GM18526 (cell line): ENCODE measurements around the gene ASB13.

Experiments used
- POLR2A ChIP-seq: IDR thresholded peaks from 3 replicates; pipeline ENCODE4 v1.6.1; 2011; ENCODE audit not compliant: insufficient read length; ENCODE audit errors: extremely low read depth

ASB13 gene

DNA sequence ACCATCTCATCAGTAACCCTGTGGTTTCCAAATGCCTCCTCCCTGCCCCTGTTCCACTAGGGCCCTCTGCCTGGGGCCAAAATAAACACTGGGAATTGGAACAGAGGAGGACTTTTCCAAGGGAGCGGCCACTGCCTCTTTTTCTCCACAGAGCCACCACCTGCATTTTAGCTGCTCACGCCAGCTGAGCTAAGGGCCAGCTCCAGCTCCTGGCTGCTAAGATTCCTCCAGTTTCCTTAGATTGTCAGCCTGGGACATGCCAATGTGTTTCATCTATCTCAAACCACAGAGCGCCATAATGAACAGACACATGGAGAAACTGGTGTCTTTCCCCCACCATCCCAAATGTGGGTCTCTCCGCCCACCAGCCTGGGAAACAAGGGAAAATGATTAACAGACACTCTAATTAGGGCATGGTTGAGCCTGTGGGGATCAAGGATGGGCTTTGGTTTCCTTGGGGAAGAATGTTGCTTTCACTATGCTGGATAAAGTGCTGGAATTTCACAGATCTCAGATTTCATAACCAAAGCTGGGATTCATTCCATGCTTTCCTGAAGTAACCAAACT, 52.2 kb downstream of the ASB13 start:
- TF ChIP-seq POLR2A, result no peak

DNA sequence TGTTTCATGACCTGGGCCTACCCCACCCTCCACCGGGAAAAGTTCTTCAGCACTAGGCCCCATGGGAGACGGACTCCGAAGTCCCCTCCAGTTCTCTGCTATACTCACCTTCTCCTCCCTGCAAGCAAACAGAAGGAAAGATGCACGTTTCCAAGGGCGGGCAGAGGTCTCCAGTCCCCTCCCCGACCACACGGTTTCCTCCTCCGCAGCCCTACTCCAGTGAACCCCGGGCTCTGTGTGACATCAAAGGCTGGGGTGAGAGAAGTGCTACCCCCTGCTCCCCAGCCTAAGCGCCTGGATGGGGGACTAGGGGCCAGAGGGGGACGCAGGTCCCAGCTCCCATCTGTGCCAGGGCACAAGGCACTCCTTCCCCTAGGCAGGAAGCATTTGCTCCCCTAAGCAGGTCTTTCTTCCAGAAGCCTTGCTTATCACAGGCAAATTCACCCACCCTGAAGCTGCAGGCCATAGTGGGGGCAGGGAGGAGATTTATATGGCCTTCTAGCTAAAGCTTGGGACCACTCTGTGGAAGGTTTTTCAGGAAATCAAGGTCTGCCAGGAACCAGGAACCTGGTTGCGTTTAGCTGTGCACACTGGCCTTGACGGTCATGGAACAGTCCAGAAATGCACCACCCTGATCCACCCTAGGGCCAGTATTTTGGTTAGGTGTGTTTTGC, 52.8 kb downstream of the ASB13 start:
- TF ChIP-seq POLR2A, result no peak

DNA sequence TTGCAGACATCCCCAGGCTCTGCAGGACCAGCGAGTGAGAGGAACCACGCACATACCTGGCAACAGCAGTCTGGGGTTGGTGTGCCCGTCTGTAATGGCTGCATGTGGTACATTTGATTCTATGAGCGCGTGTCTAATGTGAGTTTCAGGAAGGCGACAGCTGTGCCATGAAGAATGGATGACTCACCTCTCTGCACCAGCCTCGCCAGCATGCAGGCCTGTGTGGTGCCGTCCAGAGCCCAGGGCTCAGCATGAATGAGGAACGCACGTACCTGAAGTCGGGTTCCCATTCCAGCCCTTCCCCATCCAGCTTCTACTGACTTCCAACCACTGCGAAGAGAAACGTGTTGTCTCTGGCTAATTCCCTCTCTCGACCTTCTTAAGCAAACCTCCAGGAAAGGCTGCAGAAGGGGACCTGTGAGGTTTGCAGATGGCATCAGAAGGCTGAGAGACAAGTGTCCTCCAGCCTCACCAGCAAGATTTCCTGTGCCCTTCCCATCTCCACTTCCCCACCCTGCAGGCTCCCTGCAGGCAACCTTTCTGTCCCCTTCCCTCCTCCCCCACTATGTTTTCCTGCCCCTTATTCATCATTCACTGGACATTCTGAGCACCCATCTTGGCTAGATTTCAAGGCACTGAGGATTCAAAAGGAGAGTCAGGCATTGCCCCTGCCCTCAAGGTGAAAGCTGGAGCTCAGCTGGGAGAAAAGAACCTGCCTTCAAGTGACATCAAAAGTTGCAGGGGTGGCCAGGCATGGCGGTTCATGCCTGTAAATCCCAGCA, 54.3 kb downstream of the ASB13 start:
- no peak for TF ChIP-seq POLR2A

DNA sequence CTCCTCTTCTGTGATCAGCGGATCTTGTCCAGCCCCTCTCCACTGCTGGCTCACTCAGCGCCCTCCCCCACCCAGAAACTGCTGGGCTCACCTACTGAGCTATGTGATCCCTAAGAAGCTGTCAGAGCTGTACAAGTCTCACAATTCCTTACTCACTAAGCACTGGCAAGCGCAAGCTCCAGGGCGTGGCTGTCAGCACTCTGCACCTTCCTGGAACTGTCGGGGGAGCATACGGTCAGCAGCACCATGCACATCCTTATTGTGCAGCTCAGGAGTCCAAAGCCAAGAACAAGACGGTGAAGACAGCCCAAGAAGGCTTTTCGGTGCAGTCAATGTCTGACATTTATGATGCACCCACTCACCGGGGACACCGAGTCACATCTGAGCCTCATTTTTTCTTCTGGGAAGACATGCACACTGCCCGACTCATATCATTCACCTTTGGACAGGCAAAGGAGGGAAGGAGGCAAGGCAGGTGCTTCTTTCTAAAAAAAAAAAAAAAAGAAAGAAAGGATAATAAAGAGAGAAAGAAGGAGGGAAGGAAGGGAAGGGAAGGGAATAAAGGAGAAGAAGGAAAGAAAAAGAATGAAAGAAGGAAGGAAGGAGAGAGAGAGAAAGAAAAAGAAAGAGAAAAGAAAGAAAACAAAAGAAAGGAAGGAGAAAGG, 56.3 kb downstream of the ASB13 start:
- no peak for TF ChIP-seq POLR2A

DNA sequence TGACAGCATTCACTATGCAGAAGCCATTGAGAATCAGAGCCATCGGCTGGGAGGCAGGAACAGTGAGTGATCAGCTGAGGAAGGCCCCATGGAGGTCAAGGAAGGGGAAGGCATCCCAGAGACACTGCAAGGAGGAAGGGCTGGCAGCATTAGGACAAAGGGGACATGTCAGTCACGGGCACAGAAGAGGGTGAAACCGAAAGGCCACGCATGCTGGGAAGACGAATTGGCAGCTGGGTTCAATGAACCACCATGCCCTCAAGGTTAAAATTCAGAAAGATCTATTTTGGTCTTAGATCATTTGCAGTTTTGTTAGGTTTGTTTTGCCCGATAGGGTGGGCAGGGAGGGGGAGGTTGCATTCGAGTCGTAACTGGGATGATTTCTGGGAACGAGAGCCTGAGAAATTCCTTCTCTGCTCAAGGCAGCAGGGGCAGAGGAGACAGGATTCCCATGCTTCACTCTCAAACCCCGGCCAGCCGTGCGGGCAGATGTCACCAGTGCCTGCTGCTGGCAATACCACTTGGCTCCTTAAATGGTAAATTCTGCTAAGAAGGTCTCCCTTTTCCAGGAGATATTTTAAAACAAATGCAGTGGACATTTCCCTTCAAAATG, 57.7 kb downstream of the ASB13 start:
- TF ChIP-seq POLR2A, result no peak

DNA sequence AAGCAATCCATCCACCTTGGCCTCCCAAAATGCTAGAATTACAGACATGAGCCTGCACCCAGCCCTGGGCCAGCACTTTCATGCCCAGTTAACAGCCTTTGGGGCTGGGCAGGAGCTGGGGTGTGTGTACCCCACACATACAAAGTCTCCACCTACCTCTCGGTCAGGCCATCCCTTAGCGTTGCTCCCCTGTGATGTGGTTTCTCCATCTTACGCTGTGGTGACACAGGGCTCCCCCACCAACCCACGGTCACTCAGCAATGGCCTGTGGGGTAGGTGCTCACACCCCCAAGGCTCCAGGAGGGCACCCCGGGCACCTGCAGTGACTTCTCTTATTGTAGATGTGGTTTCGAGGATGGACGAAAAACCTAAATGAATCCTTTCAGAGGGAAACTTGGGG, 58.8 kb downstream of the ASB13 start:
- no peak for TF ChIP-seq POLR2A

DNA sequence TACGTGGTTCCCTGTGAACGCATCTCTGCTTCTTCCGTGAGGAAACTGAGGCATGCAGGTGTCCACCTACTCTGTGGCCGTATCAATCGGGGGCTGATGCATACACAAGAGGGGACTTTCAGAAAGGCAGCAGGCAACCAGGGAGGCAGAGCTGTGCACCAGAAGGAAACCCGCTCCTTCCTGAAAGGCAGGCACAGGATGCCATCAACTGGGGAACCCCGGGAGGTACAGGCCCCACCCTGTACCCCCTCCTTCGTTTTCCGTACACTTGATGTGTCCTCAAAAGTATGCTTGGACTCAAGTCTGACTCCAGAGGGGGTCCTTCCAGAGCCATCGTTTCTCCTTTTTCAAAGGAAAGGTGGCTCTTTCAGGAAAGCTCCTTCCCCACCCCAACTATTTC, 59.5 kb downstream of the ASB13 start:
- no peak for TF ChIP-seq POLR2A

DNA sequence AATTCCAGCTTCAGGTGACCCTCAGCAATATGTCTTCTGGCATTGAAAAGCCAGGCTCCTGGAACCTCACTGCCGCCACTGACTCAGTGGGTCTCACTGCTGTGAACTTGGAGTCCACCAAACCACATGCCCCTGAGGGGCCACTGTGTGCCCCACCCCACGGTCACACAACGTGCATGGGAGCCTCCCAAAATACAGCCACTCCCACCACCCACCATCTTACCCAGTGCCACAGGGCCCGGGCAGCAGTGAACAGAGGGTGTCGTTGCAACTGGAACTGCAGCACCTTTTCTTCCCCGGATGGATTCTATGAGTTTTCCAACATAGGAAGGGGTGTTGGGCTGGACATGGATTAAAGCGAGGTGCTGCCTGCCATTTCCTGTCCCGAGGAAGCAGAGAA, 60.1 kb downstream of the ASB13 start:
- no peak for TF ChIP-seq POLR2A

DNA sequence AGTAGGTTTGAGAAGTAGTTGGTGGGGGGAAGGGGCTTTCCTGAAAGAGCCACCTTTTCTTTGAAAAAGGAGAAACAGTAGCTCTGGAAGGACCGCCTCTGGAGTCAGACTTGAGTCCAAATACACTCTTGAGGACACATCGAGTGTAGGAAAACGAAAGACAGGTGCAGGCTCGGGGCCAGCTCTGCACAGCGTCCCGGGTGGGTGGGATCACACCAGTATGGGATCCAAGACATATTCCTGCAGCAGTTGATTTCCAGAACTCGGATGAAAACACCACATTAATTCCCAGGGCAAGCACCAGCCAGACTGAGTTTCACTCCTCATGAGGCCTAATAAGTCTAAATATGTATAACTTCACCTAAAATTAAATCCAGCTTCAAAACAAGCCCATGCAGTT, 61.4 kb downstream of the ASB13 start:
- TF ChIP-seq POLR2A, result no peak

DNA sequence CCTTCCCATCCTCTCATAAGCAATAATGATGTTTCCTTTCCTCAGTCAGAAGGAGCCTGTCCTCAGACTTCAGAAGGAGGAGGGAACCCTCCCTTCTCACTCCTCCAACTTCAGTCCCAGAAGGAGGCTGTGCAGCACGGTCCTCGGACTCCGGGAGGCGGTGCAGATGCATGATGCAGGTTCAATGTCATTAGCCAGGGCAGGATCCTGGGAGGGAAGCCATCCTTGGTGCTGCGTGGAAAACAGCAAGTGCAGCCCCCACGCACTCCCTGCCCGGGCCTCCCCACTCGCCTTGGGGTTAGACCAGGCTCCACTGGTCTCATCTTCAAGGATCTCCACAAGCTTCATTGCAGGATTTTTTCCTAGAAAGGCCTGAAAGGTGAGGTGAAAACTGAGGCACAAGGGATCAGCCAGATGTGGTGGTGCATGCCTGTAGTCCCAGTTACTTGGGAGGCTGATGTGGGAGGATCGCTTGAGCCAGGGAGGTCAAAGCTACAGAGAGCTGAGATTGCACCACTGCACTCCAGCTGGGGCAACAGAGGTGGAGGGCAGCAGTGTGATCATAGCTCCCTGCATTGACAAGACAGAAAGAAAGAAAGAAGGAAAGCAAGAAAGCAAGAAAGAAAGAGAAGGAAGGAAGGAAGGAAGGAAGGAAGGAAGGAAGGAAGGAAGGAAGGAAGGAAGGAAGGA, 62.0 kb downstream of the ASB13 start:
- TF ChIP-seq POLR2A, result no peak

DNA sequence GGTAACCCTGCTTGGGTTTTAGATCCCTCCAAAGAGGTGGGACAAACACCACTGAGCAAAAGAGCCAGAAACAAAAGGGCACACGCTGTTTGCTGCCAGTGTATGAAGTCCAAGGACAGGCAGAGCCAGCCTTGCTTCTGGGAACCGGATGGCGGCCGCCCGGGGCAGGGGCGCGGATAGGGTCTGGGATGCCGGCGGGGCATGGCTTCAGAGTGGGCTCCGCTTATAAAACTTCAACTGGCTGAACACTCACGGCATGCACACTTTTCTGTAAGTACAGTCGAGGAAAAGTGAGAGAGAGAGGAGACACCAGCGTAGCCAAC, 62.6 kb downstream of the ASB13 start:
- no peak for TF ChIP-seq POLR2A

DNA sequence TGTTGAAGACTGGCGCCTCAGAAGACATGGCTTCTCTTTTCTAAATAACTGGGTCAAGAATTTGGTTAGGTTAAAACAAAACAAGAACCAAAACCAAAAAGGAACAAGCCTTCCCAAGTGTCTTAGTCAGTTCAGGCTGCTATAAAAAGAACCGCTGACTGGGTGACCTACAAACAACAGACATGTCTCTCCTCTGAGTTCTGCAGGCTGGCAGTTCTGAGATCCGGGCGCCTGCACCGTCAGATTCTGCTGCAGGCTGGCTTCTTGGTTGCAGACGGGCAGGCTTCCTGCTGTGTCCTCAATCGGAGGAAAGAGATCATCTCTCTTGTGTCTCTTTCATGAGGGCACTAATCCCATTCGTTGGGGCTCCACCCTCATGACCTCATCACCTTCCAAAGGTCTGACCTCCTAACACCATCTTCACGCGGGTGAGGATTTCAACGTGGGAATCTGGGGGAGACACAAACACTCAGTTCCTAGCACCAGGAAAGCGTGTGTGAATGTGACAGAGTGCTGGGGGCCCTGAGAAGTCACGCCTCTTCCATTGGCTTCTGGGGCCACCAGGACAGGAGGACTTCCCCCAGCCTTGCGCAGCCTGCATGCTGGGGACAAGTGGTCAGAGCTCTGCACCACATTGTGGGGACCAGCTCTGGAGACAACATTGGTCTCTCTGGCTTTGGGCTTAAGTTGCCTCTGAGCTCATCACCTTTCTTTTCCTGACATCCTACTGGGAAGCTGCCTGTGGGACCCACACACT, 63.1 kb downstream of the ASB13 start:
- no peak for TF ChIP-seq POLR2A

DNA sequence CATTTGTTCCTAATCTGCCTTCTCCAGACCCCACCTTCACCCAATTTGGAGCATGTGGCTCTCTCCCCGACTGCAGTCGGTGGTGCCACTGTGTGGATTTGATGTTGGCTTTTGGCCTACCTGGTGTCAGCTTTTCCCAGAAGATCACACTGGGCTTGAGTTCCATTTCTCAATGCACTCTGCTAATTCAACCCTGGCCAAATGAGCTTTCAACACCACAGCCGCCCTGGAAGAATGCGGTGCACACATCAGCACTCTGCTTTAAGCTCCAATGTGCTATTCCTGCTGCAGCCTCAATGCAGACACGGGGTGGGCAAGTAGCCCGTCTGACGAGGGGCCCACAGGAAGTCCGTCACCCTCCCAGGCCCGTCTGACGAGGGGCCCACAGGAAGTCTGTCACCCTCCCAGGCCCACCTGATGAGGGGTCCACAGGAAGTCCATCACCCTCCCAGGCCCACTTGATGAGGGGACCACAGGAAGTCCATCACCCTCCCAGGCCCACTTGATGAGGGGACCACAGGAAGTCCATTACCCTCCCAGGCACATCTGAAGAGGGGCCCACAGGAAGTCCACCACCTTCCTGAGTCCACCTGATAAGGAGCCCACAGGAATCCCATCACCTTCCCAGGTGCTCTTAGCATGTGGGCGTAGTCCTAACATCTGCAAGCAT, 64.4 kb downstream of the ASB13 start:
- TF ChIP-seq POLR2A, result no peak

DNA sequence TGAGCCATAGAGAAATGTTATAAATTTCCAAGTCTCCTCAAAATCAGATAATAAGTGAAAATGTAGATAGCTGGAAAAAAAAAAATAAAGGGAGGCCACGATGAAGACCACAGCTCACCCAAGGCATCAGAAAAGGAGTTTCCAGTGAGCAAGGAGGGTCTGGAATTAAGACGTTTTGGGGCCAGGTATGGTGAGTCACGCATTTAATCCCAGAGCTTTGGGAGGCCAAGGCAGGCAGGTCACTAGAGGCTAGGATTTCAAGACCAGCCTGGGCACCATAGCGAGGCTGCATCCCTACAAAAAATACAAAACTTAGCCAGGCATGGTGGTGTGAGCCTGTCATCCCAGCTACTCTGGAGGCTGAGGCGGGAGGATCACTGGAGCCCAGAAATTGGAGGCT, 65.5 kb downstream of the ASB13 start:
- TF ChIP-seq POLR2A, result no peak
